Gastroesophageal sphincter (tissue), 4 donors: ENCODE data around the gene TEPSIN. TPM values are rescaled to one million over a fixed set of nuclear protein-coding genes. Genes with fewer than 3 reads are reported as not detected.

Experiments used
- ATAC-seq: fragments of 150-250 bp; one replicate; pipeline ENCODE4 v1.9.1; 2016; ENCODE audit warnings: mild to moderate bottlenecking, moderate library complexity
- H3K27ac ChIP-seq, 4 donors: fragments of 200-600 bp; sonication (generic) in 3 of 4; 1 replicate in 3 of 4; 2 replicates in 1 of 4; pipeline ENCODE4 v1.5.1; 2016 to 2019
- H3K27me3 ChIP-seq: fragments of 200-600 bp; sonication (generic); one replicate; pipeline ENCODE4 v1.5.1; 2019
- H3K36me3 ChIP-seq, 2 donors: fragments of 200-600 bp; sonication (generic); one replicate each; pipeline ENCODE4 v1.5.1; 2019; ENCODE audit warnings: control low read depth in 1 of 2
- H3K4me1 ChIP-seq, 3 donors: fragments of 200-600 bp; sonication (generic); 1 replicate in 2 of 3; 2 replicates in 1 of 3; pipeline ENCODE4 v1.5.1; 2016 to 2019; ENCODE audit warnings: control low read depth in 2 of 3
- H3K4me3 ChIP-seq, 2 donors: fragments of 200-600 bp; sonication (generic); one replicate each; pipeline ENCODE4 v1.5.1; 2019; ENCODE audit warnings: mild to moderate bottlenecking in 1 of 2, moderate library complexity in 1 of 2
- H3K9me3 ChIP-seq, 3 donors: fragments of 200-600 bp; sonication (generic); one replicate each; pipeline ENCODE4 v1.5.1; 2017 to 2019; ENCODE audit warnings: control low read depth in 2 of 3
- CTCF ChIP-seq, 4 experiments: fragments of 200-600 bp in 2 of 4; fragments of 450-650 bp in 2 of 4; sonication (generic) in 1 of 4; IDR thresholded peaks; one replicate each; pipeline ENCODE4 v1.5.1; 2017 to 2019; ENCODE audit warnings: antibody characterized with exemption in 4 of 4, mild to moderate bottlenecking in 2 of 4, moderate library complexity in 2 of 4
- EP300 ChIP-seq: sonication (generic); formaldehyde crosslinking; IDR thresholded peaks from one replicate; pipeline ENCODE4 v1.6.1; 2017; ENCODE audit warnings: antibody characterized with exemption, mild to moderate bottlenecking
- POLR2A ChIP-seq, 2 donors: fragments of 450-650 bp; IDR thresholded peaks; one replicate each; pipeline ENCODE4 v1.6.1; 2017; ENCODE audit warnings: antibody characterized with exemption in 2 of 2, mild to moderate bottlenecking in 2 of 2, moderate library complexity in 1 of 2
- POLR2AphosphoS5 ChIP-seq: sonication (generic); formaldehyde crosslinking; IDR thresholded peaks from one replicate; pipeline ENCODE4 v1.6.1; 2017; ENCODE audit warnings: antibody characterized with exemption
- WGBS, 2 donors: methylation state at CpG; one replicate each; pipeline ENCODE4 v1.1.5; 2018; ENCODE audit warnings: low coverage in 1 of 2; 5-methylcytosine and 5-hydroxymethylcytosine counted together
- total RNA-seq, 4 donors: library from RNA; depleted of rRNA; stranded (reverse); fragments of >200 nt; gene quantifications; one replicate each; pipeline ENCODE4 v1.1.0, GENCODE V29; 2016

Gene TEPSIN
- total RNA-seq, 4 donors from 2014 or later = 8.0 to 43.0 (median 23.5) TPM

DNA sequence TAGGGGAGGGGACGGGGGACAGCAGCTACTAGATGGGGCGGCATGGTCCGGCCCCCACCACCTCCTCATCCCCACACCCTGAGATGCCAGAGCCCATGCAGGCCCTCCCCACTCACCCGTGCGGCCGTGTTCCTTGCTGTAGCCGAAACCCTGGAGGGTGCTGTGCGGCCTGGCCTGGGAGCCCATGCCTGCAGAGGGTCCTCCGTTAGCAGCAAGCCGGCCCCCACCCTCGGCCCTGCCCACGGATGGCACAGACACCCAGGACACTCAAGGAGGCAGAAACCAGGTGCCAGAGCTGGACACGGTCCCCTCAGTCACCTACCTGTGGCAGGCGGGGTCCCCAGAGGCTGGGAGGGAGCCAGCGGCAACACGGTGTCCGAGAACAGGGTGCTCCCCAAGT lies 5.5 kb downstream of the TEPSIN start:
- no peaks in the 10 kb centered on the region for H3K9me3 ChIP-seq
- H3K27me3 ChIP-seq = no peaks in the 10 kb centered on the region
- peaks cover 0 to 87% of the 10 kb centered on the region in 2 donors for H3K36me3 ChIP-seq
- TF ChIP-seq EP300 (no peak), CTCF (IDR thresholded peaks at IDR 0.05) (no peak), POLR2AphosphoS5 (no peak), POLR2A (IDR thresholded peaks at IDR 0.05) (no peak)
- H3K27ac ChIP-seq = no peak overlapping the region
- WGBS, 2 donors = no CpG with 5 or more reads among the region's 17 CpGs
- ATAC-seq = no peak
- peaks cover 0 to 32% (median 16%) of the 10 kb centered on the region in 3 donors for H3K4me1 ChIP-seq
- no peak overlapping the region for H3K4me3 ChIP-seq

- H3K27ac ChIP-seq = no peak overlapping the region
- TF ChIP-seq EP300 (no peak), POLR2A (IDR thresholded peaks at IDR 0.05) (no peak), CTCF (IDR thresholded peaks at IDR 0.05) (no peak), POLR2AphosphoS5 (no peak)
- peaks cover 0 to 26% (median 10%) of the 10 kb centered on the region in 3 donors for H3K4me1 ChIP-seq
- no peak overlapping the region for H3K4me3 ChIP-seq
- peak; percentile 6 for ATAC-seq
- no peaks in the 10 kb centered on the region for H3K27me3 ChIP-seq
- no peaks in the 10 kb centered on the region for H3K9me3 ChIP-seq
- WGBS, 2 donors = 80 to 90% methylated on average over 1 to 2 of the region's 19 CpGs
- peaks cover 0 to 90% of the 10 kb centered on the region in 2 donors for H3K36me3 ChIP-seq
These were observed 6.1 kb downstream of the TEPSIN start for GRCh38 chr17:81232616-81233241.

DNA sequence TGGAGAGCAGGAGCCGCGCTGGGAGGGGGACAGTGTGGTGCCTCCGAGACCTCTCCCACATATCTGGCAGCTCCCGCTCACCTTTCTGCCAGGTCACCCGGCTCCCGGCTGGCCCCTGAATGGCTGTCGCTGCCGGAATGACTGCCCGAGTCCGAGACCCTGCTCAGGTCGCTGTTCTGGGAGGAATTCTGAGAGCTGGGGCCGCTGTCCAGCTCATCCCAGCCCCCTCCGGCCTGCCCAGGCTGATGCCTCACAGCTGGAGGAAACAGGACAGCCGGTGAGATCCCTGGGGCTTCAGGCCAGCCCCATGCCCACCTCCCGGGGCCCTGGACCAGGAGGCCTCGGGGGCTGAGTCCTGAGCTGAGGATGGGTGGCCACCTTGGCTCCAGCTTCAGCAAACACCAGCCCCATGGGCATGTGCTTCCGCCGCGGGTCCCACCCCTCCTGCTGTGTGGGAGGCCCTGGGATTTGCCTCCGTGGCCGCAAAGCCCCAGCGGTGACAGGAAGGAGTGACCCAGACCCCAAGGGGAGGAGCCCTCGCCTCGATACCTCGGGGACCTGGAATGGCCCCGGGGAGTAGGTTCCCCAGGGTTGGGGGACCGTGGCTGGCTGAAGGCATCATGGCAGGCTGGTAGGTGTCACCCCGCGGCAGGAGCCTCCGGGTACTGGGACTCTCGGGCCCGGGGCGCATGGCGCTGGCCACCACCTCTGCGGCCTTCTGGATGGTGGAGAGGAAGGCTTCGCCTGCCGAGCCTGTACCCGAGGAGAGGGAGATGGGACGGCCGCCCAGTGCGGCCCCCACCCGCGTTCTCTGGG lies 6.9 kb downstream of the TEPSIN start:
- peaks cover 0 to 86% of the 10 kb centered on the region in 2 donors for H3K36me3 ChIP-seq
- no peak overlapping the region for H3K27ac ChIP-seq
- TF ChIP-seq POLR2AphosphoS5 = no peak
- H3K27me3 ChIP-seq = no peaks in the 10 kb centered on the region
- peaks cover 0 to 18% (median 3%) of the 10 kb centered on the region in 3 donors for H3K4me1 ChIP-seq
- H3K4me3 ChIP-seq = no peak overlapping the region
- peaks cover 0 to 3% (median 0%) of the 10 kb centered on the region in 3 donors for H3K9me3 ChIP-seq
- no CpG with 5 or more reads among the region's 43 CpGs for WGBS, 2 donors
- no peak for ATAC-seq

DNA sequence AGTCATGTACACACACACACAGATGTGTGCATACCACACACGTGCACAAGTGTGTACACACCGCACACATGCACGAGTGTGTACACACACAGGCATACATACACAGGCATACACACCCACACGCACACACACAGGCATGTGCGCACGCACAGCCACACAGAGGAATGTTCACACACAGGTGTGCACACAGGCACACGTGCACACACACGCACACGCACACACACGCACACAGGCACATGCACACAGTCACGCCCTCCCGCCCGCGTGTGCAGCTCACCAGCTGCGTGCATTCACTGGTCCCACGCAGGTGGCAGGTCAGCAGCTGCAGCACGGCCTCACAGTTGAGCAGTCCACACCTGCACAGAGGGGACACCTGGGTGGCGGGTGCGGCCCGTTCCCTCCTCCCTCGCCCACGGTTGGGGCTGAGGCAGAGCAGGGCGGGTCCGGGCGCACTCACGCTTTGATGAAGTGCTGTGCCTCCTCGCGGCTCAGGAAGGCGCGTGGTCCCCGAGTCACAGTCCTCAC lies 7.7 kb downstream of the TEPSIN start:
- 61% methylated on average over 4 of the region's 31 CpGs; no CpG with 5 or more reads in 1 of the 2 donors for WGBS, 2 donors
- peaks cover 0 to 10% (median 0%) of the 10 kb centered on the region in 3 donors for H3K4me1 ChIP-seq
- H3K27ac ChIP-seq = no peak overlapping the region
- H3K27me3 ChIP-seq = no peaks in the 10 kb centered on the region
- no peak for ATAC-seq
- TF ChIP-seq EP300 (no peak), POLR2A (IDR thresholded peaks at IDR 0.05) (no peak), CTCF (IDR thresholded peaks at IDR 0.05) (no peak), POLR2AphosphoS5 (no peak)
- H3K4me3 ChIP-seq = no peak overlapping the region
- H3K9me3 ChIP-seq = peaks cover 0 to 3% (median 0%) of the 10 kb centered on the region in 3 donors
- peaks cover 0 to 78% of the 10 kb centered on the region in 2 donors for H3K36me3 ChIP-seq

GRCh38 chr17:81230043-81230820 lies 8.6 kb downstream of the TEPSIN start:
- TF ChIP-seq CTCF (IDR thresholded peaks at IDR 0.05) (peak in 1 of 4 experiments; percentile 3), POLR2AphosphoS5 (no peak)
- peaks cover 0 to 68% of the 10 kb centered on the region in 2 donors for H3K36me3 ChIP-seq
- peak; percentile 2 for ATAC-seq

More at GRCh38 chr17:81230043-81230820, 8.6 kb downstream of the TEPSIN start:
- H3K4me1 ChIP-seq = peaks cover 0 to under 1% (median 0%) of the 10 kb centered on the region in 3 donors
- no peak overlapping the region for H3K27ac ChIP-seq
- peaks cover 0 to 3% (median 0%) of the 10 kb centered on the region in 3 donors for H3K9me3 ChIP-seq
- H3K4me3 ChIP-seq = no peak overlapping the region
- 88 to 100% methylated on average over 5 to 8 of the region's 26 CpGs for WGBS, 2 donors
- H3K27me3 ChIP-seq = no peaks in the 10 kb centered on the region
